Measurements from ENCODE around the gene MAP3K10.

MAP3K10 gene

DNA sequence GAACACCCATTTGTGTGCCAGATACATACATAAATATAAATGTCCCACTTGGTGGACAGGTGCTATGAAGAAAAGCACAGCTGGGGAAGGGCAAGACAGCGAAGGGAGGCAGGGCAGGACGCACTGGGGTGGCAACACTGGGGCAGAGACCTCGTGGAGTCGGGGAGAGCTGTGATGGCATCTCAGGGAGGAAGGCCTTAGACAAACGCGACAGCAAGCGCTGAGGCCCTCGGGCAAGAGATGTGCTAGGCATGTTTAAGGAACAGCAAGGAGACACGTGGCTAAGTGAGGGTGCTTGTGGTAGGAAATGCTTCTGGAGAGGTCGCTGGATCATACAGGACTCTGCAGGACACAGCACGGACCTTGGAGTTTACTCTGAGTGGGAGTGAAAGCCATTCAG is 58.6 kb downstream of the MAP3K10 start:
- no peak for DNase-seq (ENCODE audit: low read depth in 2 of 2)

DNA sequence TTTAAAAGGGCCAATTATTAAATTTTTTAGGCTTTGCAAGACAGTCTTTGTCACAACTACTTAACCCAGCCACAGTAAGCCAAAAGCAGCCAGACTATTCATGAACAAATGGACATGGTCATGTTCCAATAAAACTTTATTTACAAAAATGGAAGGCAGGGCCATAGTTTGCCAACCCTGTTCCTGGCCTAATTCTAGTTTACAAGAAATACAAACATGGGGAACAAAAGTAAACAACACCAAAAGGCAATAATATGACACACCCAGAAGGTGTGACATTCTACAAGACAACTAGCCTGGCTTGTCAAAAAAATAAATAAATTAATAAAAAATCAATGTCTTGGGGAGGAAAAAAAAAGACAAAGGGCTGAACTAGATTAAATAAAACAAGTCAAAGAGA is 60.0 kb downstream of the MAP3K10 start:
- no peak for DNase-seq (ENCODE audit: low read depth in 2 of 2)

DNA sequence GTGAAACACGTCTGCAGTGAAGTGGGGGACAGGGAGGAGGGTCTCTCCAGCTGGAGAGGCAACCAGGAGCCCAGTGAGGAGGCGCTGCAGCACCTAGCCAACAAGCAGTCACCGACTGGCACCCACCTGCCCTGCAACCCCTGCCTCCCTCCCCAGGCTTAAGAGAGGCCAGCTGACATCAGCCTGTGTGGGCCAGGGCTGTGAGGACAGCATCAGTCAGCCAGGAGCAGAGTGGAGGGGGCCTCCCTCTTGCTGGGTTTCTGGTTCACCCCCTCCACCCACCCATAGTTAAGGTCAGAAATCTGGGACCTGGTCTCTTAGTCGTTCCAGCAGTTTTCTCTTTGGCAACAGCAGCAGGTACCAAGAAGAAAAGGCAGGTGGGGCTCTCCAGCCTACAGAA is 60.8 kb downstream of the MAP3K10 start:
- no peak for DNase-seq (ENCODE audit: low read depth in 2 of 2)

DNA sequence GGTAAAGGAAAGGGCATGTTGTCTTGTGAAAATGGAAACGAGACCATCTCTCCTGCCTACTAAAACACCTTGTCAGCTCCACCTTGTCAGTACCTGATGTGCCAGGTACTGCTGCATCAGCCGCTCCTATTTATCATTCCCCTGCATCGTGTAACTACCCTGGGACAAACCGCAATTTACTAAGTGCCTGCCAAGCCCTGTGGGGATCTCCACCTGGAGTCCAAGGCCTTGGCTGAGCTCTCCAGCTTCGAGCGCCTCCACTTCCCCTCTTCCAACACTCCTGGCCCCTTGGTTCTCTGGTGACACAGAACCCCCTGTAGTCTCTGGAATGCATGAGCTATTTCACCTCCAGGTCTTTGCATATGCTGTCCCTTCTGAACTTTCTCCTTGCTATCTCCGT is 61.2 kb downstream of the MAP3K10 start:
- no peak for DNase-seq (ENCODE audit: low read depth in 2 of 2)

DNA sequence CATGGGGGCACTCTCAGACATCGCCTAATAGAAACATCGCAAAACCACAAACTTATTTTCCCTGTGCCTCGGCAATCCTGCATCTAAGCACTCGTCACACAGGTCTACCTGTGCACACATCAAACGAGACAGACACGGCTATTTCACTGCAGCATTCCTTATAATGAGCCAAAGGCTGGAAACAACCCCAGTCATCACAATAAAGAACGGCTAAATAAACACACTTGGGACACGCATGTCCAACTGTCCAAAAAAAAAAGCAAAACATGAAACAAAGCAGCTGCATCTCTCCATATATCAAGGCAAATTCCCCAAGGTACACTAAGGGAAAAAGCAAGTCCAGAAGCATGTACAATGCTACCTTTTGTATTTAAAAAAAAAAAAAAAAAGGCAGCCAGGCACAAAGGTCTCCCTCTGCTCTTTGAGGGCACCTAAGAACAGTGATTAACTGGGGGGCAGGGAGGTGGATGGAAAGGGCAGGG is 62.4 kb downstream of the MAP3K10 start:
- no peak for DNase-seq (ENCODE audit: low read depth in 2 of 2)

DNA sequence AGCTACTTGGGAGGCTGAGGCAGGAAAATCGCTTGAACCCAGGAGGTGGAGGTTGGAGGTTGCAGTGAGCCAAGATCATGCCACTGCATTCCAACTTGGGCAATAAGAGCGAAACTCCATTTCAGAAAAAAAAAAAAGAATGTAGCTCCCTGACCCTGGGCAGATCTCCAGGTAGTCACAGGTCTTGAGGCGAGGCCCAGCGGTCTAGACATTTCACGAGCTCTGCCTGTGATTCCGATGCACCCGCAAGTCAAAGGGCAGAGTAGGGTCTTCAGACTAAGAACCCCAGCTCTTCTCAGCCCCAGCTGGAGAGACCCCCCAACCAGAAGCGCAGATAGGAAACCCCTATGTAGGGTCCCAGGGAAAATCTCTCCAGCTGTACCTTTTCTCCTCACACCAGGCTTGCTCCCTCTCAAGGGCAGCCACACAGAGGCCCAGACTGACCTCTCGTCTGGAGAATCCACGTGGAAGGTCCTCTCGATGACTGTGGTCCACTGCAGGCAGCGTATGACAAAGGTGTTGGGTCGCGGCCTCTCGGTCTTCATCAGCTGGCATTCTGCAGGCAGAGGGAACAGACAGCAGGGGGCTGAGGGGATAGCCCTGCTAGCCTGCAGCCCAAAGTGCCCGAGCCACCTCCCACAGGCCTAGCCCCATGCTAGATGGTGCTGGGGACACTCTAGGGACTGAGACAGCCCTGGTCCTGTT is 63.6 kb downstream of the MAP3K10 start:
- DNase-seq (ENCODE audit: low read depth in 2 of 2), result no peak

DNA sequence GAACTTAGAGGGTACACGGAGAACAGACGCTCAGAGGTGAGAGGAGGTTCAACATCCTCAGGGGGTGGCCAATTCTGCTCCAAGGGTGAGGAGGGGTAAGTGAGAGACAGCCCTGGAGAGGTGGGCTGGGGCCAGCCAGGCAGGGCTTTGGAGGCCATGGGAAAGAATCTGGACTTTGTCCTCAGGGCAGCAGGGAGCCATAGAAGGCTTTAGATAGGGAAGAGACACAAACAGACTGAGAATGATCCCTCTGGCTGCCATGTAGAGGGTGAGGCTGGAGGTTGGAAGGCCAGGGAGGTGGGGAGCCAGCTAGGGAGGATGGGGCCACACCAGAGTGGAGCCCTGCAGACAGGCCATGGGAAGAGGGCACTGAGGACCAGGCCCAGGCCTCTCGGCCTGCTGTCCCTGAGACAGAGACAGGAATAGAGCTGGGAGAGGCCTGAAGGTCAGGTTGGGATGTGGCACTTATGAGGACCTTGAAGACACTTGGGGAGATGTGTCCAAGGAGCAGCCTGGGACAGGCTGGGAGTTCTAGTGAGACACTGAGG is 64.5 kb downstream of the MAP3K10 start:
- DNase-seq (ENCODE audit: low read depth in 2 of 2), result no peak

DNA sequence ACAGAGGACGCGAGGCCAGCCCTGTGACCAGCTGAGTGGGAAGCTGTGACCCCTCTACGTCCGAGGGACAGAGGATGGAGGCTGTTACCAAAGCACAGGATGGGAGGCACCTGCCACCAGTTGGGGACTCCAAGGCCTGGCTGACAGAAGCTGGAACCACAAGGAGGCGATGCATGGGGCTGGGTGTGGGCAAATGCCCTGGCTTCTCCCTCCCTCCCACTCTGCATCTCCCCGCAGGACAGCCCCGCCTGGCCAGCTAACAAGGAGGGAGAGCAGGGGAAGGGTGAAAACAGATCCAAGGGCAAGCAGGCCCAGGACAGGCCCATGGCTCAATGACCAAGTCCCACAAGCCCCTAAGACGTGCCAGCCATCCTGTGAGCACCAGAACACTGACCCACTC is 65.3 kb downstream of the MAP3K10 start:
- DNase-seq (ENCODE audit: low read depth in 2 of 2), result no peak

DNA sequence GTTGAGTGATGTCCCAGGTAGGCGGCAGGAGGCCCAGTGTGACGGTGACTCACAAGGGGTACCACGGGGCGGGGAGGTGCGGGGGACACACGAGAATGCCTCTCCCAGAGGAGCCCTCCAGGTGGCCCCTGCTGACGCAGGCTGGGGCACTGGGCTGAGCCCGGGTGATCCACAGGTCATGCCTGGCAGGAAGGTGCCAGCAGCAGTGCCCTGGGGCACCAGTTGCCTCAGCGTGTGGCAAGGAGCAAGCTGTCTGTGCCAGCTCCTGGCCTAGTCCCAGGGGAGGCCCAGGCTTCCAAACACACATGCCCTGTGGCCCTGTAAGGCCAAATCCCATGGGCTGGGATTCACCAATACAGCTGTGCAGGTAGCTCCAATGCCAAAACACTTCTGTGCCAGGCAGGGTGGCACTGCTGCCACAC is 65.9 kb downstream of the MAP3K10 start:
- no peak for DNase-seq (ENCODE audit: low read depth in 2 of 2)

DNA sequence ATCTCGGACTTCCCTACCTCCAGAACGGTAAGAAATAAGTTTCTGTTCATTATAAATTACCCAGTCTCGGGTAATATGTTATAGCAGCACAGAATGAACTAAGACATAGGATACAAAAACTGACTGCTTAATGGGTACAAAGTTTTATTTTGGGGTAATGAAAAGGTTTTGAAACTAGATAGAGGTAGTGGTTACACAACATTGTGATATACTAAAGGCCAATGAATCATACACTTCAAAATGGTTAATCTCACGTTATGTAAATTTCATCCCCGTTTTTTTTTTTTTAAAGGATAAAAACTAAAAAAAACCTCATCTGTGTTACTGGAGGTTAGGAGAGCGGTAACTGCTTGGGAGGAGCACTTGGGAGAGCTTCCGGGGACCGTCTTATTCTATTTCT is 70.4 kb downstream of the MAP3K10 start:
- no peak for DNase-seq (ENCODE audit: low read depth in 2 of 2)

DNA sequence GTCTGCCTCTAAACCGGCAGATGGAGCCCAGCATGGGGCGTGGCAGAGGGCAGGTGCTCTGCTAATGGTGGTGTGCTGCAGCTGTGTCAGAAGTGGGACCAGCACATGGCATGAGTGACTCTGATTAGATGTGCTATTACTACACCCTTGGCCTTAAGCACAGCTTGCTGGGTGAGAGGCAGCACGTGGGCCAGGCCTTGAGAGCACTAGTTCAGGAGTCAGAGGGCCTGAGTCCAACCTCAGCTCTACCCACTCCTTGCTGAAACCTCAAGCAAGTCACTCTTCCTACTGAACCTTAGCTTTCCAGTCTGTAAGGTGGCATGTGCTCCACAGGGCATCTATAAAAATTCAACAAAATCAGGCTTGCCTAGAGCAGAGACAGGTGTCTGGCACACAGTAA is 71.2 kb downstream of the MAP3K10 start:
- no peak for DNase-seq (ENCODE audit: low read depth in 2 of 2)

DNA sequence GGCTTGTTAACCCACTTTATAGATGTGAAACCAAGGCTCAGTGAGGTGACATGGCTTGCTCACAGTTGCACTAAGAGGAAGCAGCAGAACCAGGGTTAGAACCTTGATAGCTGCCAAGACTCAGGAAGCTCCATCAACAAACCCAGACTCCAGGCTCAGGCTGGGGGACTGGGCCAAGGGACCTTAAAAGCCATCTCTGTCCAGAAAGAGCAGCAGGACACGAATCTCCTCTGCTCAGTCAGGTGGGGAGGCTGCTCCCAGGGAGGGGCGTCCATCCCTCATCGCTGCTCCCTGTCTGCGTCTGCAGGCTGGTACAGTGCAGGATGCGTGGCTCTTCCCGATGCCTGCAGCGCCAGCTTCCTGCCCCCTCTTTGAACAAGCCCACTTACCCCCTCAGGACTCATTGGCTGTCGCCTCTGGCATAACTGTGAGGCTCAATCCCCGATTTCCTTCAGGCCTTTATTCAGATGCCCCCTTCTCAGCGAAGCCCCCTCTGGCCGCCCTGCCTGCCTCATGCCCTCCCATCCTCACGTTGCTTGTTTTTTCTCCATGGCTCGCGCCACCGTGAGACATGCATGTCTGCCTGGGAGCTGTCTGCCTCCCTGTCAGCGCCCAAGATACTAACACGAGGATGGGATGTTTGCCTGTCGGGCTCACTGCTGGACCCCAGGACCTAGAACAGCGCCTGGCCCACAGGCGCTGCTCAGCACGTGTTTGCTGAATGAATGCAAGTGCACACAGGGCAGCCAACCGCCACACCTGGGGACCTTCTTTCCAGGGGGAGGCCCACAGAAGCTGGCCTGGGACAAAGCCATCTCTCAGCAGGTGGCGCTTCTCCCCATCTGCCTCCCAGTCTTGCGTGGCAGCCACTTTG is 72.5 kb downstream of the MAP3K10 start:
- no peak for DNase-seq (ENCODE audit: low read depth in 2 of 2)

DNA sequence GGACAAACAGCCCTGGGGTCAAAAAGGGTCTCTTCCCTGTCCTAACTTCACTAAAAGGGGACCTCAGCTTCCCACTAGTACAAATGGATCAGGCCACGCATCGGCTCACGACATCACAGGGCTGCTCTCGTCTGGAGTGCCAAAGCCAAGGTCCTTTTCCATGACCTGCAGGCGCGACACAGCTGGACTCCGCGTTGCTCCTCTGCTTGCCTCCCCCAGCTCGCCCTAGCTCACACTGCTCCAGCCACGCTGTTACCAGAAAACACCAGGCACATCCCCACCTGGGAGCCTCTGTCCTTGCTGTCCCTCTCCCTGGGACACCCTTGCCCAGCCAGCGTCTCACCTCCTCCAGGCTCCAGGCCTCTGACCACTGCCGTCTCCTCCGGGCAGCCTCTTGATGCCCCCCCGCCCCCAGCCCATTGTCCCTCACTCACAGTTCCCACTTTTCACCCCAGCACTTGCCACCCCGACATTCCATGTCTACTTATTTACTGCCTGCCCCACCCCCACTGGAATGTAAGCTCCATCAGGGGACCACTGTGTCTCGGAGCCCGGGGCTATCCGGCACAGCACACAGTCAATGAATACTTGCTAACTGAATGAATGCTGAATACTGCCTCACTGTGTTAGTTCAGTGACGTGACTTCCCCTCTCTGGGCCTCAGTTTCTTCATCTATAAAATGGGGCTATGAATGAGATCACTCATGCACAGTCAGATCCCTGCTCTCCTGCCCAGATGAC is 73.3 kb downstream of the MAP3K10 start:
- no peak for DNase-seq (ENCODE audit: low read depth in 2 of 2)

All from fibroblast of skin of left quadriceps (primary cell).